Cardiac muscle cell (in vitro differentiated cells and primary cell): ENCODE results near the gene MACROD2. TPM values are rescaled to one million over a fixed set of nuclear protein-coding genes. Genes with fewer than 3 reads are reported as not detected.
A peak's percentile ranks its signal among the peaks of the same experiment; 100 is the strongest.

Source experiments
- DNase-seq, 2 donors: peaks; one replicate each; pipeline versions ENCODE4 v3.0.0 to v3.0.0-alpha.2; 2010 to 2017; ENCODE audit warnings: low read depth in 1 of 2, low spot score in 1 of 2
- H3K27ac ChIP-seq: fragments of 200-600 bp; sonication (generic); 2 replicates; pipeline ENCODE4 v1.5.1; 2016
- H3K27me3 ChIP-seq: fragments of 200-600 bp; sonication (generic); 2 replicates; pipeline ENCODE4 v1.6.0; 2016; ENCODE audit warnings: control low read depth
- H3K36me3 ChIP-seq: fragments of 200-600 bp; sonication (generic); 2 replicates; pipeline ENCODE4 v1.5.1; 2016; ENCODE audit warnings: control low read depth
- H3K4me1 ChIP-seq: fragments of 200-600 bp; sonication (generic); 2 replicates; pipeline ENCODE4 v1.8.1; 2017; ENCODE audit warnings: low read depth, mild to moderate bottlenecking, mixed run types
- H3K4me3 ChIP-seq: fragments of 200-600 bp; sonication (generic); 2 replicates; pipeline ENCODE4 v1.5.1; 2016; ENCODE audit warnings: mild to moderate bottlenecking
- H3K9me3 ChIP-seq: fragments of 200-600 bp; sonication (generic); 2 replicates; pipeline ENCODE4 v1.5.1; 2017; ENCODE audit warnings: low read depth, mild to moderate bottlenecking, control low read depth
- CTCF ChIP-seq: IDR thresholded peaks from 2 replicates; pipeline ENCODE4 v1.5.1; 2012; ENCODE audit warnings: low read depth, mild to moderate bottlenecking, low read length
- polyA plus RNA-seq: library from polyadenylated mRNA; unstranded; fragments of >200 nt; fragmentation: Nextera tagmentation; extraction: Ambion mirVana; gene quantifications from 2 replicates; pipeline ENCODE4 v1.2.1, GENCODE V29; 2016
- total RNA-seq: library from RNA; depleted of rRNA; stranded (reverse); fragments of >200 nt; gene quantifications from 2 replicates; pipeline ENCODE4 v1.2.3, GENCODE V29; 2016

The MACROD2 gene
- total and polyA plus RNA-seq, 2 experiments from 2014 or later, result 9.3 to 14.4 TPM

GRCh38 chr20:14838663-14839628 is 843.6 kb downstream of the MACROD2 start:
- H3K4me1 ChIP-seq, result no peaks in the 10 kb centered on the region
- no peaks in the 10 kb centered on the region for H3K9me3 ChIP-seq
- H3K4me3 ChIP-seq, result no peak overlapping the region
- no peaks in the 10 kb centered on the region for H3K36me3 ChIP-seq
- no peak overlapping the region for H3K27ac ChIP-seq
- DNase-seq, result no peak
- H3K27me3 ChIP-seq, result no peaks in the 10 kb centered on the region
- no peak for TF ChIP-seq CTCF

- Histone ChIP-seq H3K4me3 (no peak overlapping the region), H3K9me3 (no peaks in the 10 kb centered on the region), H3K36me3 (no peaks in the 10 kb centered on the region), H3K27ac (no peak overlapping the region), H3K4me1 (no peaks in the 10 kb centered on the region), H3K27me3 (no peaks in the 10 kb centered on the region)
- no peak for TF ChIP-seq CTCF
- DNase-seq, result no peak
Measured at GRCh38 chr20:14845199-14846160, 850.2 kb downstream of the MACROD2 start.

GRCh38 chr20:14848806-14849205 is 853.5 kb downstream of the MACROD2 start:
- Histone ChIP-seq H3K27ac (no peak overlapping the region), H3K9me3 (no peaks in the 10 kb centered on the region), H3K36me3 (no peaks in the 10 kb centered on the region), H3K4me1 (no peaks in the 10 kb centered on the region), H3K4me3 (no peak overlapping the region), H3K27me3 (no peaks in the 10 kb centered on the region)
- TF ChIP-seq CTCF, result no peak
- peak in 1 of 2 donors; percentile 17 for DNase-seq

- Histone ChIP-seq H3K27ac (no peak overlapping the region), H3K4me3 (no peak overlapping the region), H3K36me3 (no peaks in the 10 kb centered on the region), H3K27me3 (no peaks in the 10 kb centered on the region), H3K4me1 (no peaks in the 10 kb centered on the region), H3K9me3 (no peaks in the 10 kb centered on the region)
- DNase-seq, result no peak
- no peak for TF ChIP-seq CTCF
Measured at GRCh38 chr20:14853079-14853478, 857.8 kb downstream of the MACROD2 start.

GRCh38 chr20:14855171-14855570 is 859.9 kb downstream of the MACROD2 start:
- no peak for DNase-seq
- no peaks in the 10 kb centered on the region for H3K4me1 ChIP-seq
- H3K4me3 ChIP-seq, result no peak overlapping the region
- H3K9me3 ChIP-seq, result no peaks in the 10 kb centered on the region
- H3K27ac ChIP-seq, result no peak overlapping the region
- H3K36me3 ChIP-seq, result no peaks in the 10 kb centered on the region
- no peak for TF ChIP-seq CTCF
- H3K27me3 ChIP-seq, result no peaks in the 10 kb centered on the region
